ENCODE results near the gene SMARCC2.

DNA sequence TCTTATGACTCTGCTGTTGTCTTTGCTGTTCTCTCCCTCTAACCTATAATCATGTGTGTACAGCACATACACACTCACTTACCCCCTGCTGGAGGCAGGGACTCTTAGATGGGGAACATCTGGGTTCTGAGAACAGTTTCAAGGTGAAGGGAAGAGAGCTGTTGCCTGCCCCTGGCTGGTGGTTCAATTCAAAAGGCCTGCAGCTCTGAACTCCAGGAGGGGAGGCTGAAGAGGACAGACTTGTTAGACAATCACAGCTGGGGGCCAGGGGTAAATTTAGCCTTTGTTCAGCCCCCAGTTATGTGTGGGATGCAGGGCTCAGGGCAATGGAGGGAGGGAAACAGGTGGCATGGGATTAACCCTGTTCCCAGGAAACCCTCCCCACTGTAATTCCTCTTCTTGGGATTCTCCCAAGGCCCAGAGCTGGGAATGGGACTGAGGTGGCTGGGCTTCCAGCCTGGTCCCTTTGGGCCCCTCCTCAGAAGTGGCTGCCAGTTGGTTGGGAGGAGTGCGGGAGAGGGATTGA is 35.0 kb downstream of the SMARCC2 start:
- TF ChIP-seq ELF4 (IDR thresholded peaks at IDR 0.05): no peak
- no peak for TF ChIP-seq FOXM1 (IDR thresholded peaks at IDR 0.05; ENCODE audit: borderline replicate concordance)
- TF ChIP-seq SP1 (IDR thresholded peaks at IDR 0.05): no peak
- TF ChIP-seq TARDBP (IDR thresholded peaks at IDR 0.05): no peak
- no peak for TF ChIP-seq NFRKB (IDR thresholded peaks at IDR 0.05)
- TF ChIP-seq FOXK2 (IDR thresholded peaks at IDR 0.05): no peak

All from HEK293T (cell line).